Neural progenitor cell (in vitro differentiated cells): ENCODE measurements around the gene MGP. TPM values are rescaled to one million over a fixed set of nuclear protein-coding genes. Genes with fewer than 3 reads are reported as not detected.

Source experiments
- DNase-seq: peaks from one replicate; pipeline ENCODE4 v3.0.0-alpha.2; 2016; ENCODE audit warnings: low spot score
- H2AFZ ChIP-seq: fragments of 200-600 bp; sonication (generic); replicated peaks from 2 replicates; pipeline ENCODE4 v1.6.1; 2016; ENCODE audit warnings: antibody characterized with exemption
- H3F3A ChIP-seq: fragments of 200-600 bp; sonication (generic); 2 replicates; pipeline ENCODE4 v1.6.1; 2016; ENCODE audit warnings: antibody characterized with exemption, low read depth
- H3K27ac ChIP-seq: fragments of 200-600 bp; sonication (generic); 2 replicates; pipeline ENCODE4 v1.5.1; 2016; ENCODE audit warnings: mild to moderate bottlenecking
- H3K27me3 ChIP-seq: fragments of 200-600 bp; sonication (generic); 2 replicates; pipeline ENCODE4 v1.6.1; 2016; ENCODE audit warnings: mild to moderate bottlenecking, moderate library complexity
- H3K36me3 ChIP-seq: fragments of 200-600 bp; sonication (generic); 2 replicates; pipeline ENCODE4 v1.5.1; 2016
- H3K4me1 ChIP-seq: fragments of 200-600 bp; sonication (generic); 2 replicates; pipeline ENCODE4 v1.6.1; 2016; ENCODE audit warnings: mixed run types
- H3K4me2 ChIP-seq: fragments of 200-600 bp; sonication (generic); 2 replicates; pipeline ENCODE4 v1.6.1; 2016
- H3K4me3 ChIP-seq: fragments of 200-600 bp; sonication (generic); 2 replicates; pipeline ENCODE4 v1.5.1; 2016
- H3K79me2 ChIP-seq: fragments of 200-600 bp; sonication (generic); 2 replicates; pipeline ENCODE4 v1.6.1; 2016; ENCODE audit warnings: low read depth
- H3K9ac ChIP-seq: fragments of 200-600 bp; sonication (generic); 2 replicates; pipeline ENCODE4 v1.6.1; 2016
- H3K9me3 ChIP-seq: fragments of 200-600 bp; sonication (generic); 2 replicates; pipeline ENCODE4 v1.5.1; 2016; ENCODE audit warnings: low read depth
- H4K20me1 ChIP-seq: fragments of 200-600 bp; sonication (generic); 2 replicates; pipeline ENCODE4 v1.6.1; 2016; ENCODE audit warnings: low read depth
- H3K27ac Mint-ChIP-seq: 3 replicates; pipeline ENCODE4 v1.8.0; 2021; ENCODE audit warnings: mixed read lengths
- H3K27me3 Mint-ChIP-seq: 2 replicates; pipeline ENCODE4 v1.8.0; 2022; ENCODE audit warnings: low read depth, mild to moderate bottlenecking, inconsistent platforms, moderate library complexity, mixed read lengths; ENCODE audit not compliant: insufficient read depth
- H3K36me3 Mint-ChIP-seq: 3 replicates; pipeline ENCODE4 v1.8.0; 2021; ENCODE audit warnings: mixed read lengths
- H3K4me1 Mint-ChIP-seq: 3 replicates; pipeline ENCODE4 v1.8.0; 2021; ENCODE audit warnings: mixed read lengths
- H3K4me3 Mint-ChIP-seq: 3 replicates; pipeline ENCODE4 v1.8.0; 2021; ENCODE audit warnings: mild to moderate bottlenecking, moderate library complexity, mixed read lengths
- H3K9me3 Mint-ChIP-seq: 3 replicates; pipeline ENCODE4 v1.8.0; 2020; ENCODE audit warnings: mixed read lengths
- EZH2 ChIP-seq: fragments of 200-600 bp; sonication (generic); IDR thresholded peaks from 2 replicates; pipeline ENCODE4 v1.6.1; 2017; ENCODE audit warnings: antibody characterized with exemption, mild to moderate bottlenecking, moderate library complexity
- EZH2phosphoT487 ChIP-seq: fragments of 200-600 bp; sonication (generic); IDR thresholded peaks from 2 replicates; pipeline ENCODE4 v1.6.1; 2017; ENCODE audit warnings: antibody characterized with exemption
- total RNA-seq: library from RNA; depleted of rRNA; stranded (reverse); fragments of >200 nt; gene quantifications from 2 replicates; pipeline ENCODE4 v1.2.3, GENCODE V29; 2015; ENCODE audit warnings: low replicate concordance
- TF ChIP-seq, protein P1 (sequence below): fragments of 200-600 bp; sonication (generic); IDR thresholded peaks from 2 replicates; pipeline ENCODE4 v1.5.1; 2017; ENCODE audit warnings: antibody characterized with exemption, mild to moderate bottlenecking

The MGP gene
- total RNA-seq, 1 donor from 2014 or later = not detected

DNA sequence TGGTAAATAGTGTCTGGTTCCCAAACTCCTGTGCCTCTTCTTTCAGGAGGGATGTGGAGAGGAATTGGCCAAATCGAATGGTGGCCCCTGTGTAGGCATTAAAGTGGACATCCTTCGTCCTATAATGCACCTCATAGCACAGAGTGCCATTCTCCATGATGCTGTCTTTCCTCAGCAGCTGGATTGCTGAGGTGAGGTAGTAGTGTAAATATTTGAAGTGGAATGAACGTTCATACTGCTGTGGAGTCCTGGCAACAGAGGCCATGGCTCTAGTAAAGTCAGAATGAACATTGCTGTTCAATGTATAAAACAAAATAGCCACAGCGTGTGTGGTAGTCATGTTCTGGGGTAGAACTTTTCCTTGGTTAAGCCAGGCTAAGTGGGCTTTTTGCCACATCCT is 45.0 kb downstream of the MGP start:
- no peaks in the 10 kb centered on the region for H4K20me1 ChIP-seq
- no peaks in the 10 kb centered on the region for H3K9me3 ChIP-seq
- no peaks in the 10 kb centered on the region for H3K4me1 ChIP-seq
- H3K4me1 Mint-ChIP-seq = no peaks in the 10 kb centered on the region
- no peaks in the 10 kb centered on the region for H3K36me3 ChIP-seq
- H3K27me3 Mint-ChIP-seq = peaks cover 3% of the 10 kb centered on the region
- no peak overlapping the region for H2AFZ ChIP-seq
- no peak overlapping the region for H3K4me3 Mint-ChIP-seq
- H3K9me3 Mint-ChIP-seq = no peaks in the 10 kb centered on the region
- no peaks in the 10 kb centered on the region for H3K27me3 ChIP-seq
- no peaks in the 10 kb centered on the region for H3F3A ChIP-seq
- no peaks in the 10 kb centered on the region for H3K79me2 ChIP-seq
- H3K36me3 Mint-ChIP-seq = peaks cover 4% of the 10 kb centered on the region
- no peak overlapping the region for H3K9ac ChIP-seq
- no peak overlapping the region for H3K27ac ChIP-seq
- no peak overlapping the region for H3K4me3 ChIP-seq
- DNase-seq = no peak
- H3K27ac Mint-ChIP-seq = no peak overlapping the region
- H3K4me2 ChIP-seq = no peak overlapping the region
- TF ChIP-seq EZH2 (no peak), EZH2phosphoT487 (no peak)
- TF ChIP-seq, protein P1, sequence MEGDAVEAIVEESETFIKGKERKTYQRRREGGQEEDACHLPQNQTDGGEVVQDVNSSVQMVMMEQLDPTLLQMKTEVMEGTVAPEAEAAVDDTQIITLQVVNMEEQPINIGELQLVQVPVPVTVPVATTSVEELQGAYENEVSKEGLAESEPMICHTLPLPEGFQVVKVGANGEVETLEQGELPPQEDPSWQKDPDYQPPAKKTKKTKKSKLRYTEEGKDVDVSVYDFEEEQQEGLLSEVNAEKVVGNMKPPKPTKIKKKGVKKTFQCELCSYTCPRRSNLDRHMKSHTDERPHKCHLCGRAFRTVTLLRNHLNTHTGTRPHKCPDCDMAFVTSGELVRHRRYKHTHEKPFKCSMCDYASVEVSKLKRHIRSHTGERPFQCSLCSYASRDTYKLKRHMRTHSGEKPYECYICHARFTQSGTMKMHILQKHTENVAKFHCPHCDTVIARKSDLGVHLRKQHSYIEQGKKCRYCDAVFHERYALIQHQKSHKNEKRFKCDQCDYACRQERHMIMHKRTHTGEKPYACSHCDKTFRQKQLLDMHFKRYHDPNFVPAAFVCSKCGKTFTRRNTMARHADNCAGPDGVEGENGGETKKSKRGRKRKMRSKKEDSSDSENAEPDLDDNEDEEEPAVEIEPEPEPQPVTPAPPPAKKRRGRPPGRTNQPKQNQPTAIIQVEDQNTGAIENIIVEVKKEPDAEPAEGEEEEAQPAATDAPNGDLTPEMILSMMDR = no peak

DNA sequence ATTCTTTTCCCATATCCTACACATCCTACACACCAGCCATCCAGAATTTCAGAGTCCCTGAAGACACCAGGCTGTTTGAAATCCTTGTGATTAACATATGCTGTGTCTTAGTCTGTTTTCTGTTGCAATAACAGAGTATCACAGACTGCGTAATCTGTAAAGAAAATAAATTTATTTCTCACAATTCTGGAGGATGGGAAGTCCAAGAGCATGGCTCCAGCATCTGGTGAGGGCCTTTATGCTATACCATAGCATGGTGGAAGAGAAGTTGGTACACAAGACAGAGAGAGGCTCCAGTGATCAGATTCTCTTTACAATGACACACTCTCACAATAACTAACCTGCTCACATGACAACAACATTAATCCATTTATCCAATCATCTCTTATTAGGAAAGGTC is 46.4 kb downstream of the MGP start:
- H3K4me1 Mint-ChIP-seq = no peaks in the 10 kb centered on the region
- H3K4me3 ChIP-seq = no peak overlapping the region
- no peak overlapping the region for H3K27ac ChIP-seq
- H2AFZ ChIP-seq = no peak overlapping the region
- no peak for TF ChIP-seq EZH2
- TF ChIP-seq, protein P1 = no peak
- no peak for TF ChIP-seq EZH2phosphoT487
- no peaks in the 10 kb centered on the region for H3K27me3 ChIP-seq
- H3K4me2 ChIP-seq = no peak overlapping the region
- no peaks in the 10 kb centered on the region for H3F3A ChIP-seq
- no peaks in the 10 kb centered on the region for H3K79me2 ChIP-seq
- no peak for DNase-seq
- H3K9ac ChIP-seq = no peak overlapping the region
- H3K4me1 ChIP-seq = no peaks in the 10 kb centered on the region
- no peaks in the 10 kb centered on the region for H4K20me1 ChIP-seq
- H3K27me3 Mint-ChIP-seq = peaks cover 3% of the 10 kb centered on the region
- no peaks in the 10 kb centered on the region for H3K36me3 ChIP-seq
- H3K27ac Mint-ChIP-seq = no peak overlapping the region
- H3K9me3 ChIP-seq = no peaks in the 10 kb centered on the region
- H3K4me3 Mint-ChIP-seq = no peak overlapping the region
- peaks cover 4% of the 10 kb centered on the region for H3K36me3 Mint-ChIP-seq
- H3K9me3 Mint-ChIP-seq = no peaks in the 10 kb centered on the region

DNA sequence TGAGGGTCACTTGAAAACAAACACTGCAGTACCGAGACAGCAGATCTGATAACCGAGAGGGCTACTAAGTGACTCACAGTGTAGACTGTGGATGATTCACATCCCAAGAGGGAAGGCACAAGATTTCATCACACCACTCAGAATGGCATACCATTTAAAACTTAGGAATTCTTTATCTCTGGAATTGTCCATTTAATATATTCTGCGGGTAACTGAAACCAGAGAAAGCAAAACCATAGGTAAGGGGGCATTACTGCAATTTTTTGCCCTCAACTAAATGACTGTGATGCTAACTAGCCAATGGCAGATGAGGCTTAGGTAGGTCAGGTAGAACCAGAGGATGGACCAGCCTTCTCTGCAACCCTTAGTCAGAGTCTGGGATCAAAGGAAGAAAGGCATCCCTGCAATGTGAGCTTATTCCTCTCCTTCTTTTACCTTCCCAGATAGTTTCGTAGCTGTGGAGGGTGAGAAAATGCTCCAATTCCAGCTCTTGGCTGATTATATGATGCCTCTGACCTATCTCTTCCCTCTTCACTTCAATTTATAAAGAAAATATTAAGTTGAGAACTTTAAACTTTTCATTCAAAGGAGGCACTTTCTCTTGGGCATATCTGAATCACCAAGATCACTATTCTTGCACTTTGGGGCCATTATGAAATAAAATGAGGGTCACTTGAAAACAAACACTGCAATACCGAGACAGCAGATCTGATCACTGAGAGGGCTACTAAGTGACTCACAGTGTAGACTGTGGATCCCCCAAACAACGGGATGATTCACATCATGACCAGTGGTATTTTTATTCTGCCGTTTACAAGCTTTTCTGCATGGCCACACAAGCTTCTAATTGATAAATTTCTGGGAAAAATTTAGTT is 49.1 kb downstream of the MGP start:
- H3K9ac ChIP-seq = no peak overlapping the region
- H4K20me1 ChIP-seq = no peaks in the 10 kb centered on the region
- no peaks in the 10 kb centered on the region for H3K36me3 ChIP-seq
- no peaks in the 10 kb centered on the region for H3K4me1 Mint-ChIP-seq
- no peak overlapping the region for H3K4me3 Mint-ChIP-seq
- H3K27me3 ChIP-seq = no peaks in the 10 kb centered on the region
- H3K36me3 Mint-ChIP-seq = peaks cover 4% of the 10 kb centered on the region
- no peaks in the 10 kb centered on the region for H3K9me3 Mint-ChIP-seq
- DNase-seq = no peak
- no peak overlapping the region for H3K4me2 ChIP-seq
- no peak for TF ChIP-seq EZH2
- TF ChIP-seq, protein P1 = no peak
- H2AFZ ChIP-seq = no peak overlapping the region
- peaks cover 3% of the 10 kb centered on the region for H3K27me3 Mint-ChIP-seq
- H3F3A ChIP-seq = no peaks in the 10 kb centered on the region
- H3K79me2 ChIP-seq = no peaks in the 10 kb centered on the region
- no peak overlapping the region for H3K27ac ChIP-seq
- H3K4me1 ChIP-seq = no peaks in the 10 kb centered on the region
- no peak overlapping the region for H3K27ac Mint-ChIP-seq
- no peak overlapping the region for H3K4me3 ChIP-seq
- no peaks in the 10 kb centered on the region for H3K9me3 ChIP-seq
